DMS53 treated with DMSO at 0.1 percent for 48 hours (cell line): ENCODE results near the gene KRTAP12-4.
"Not testable (repeated sequence)": the region's sequence is repeated elsewhere in the genome, so short reads cannot be mapped to it uniquely, and the experiment has no call there.

ENCODE experiments used
- DNase-seq: peaks from one replicate; lab custom pipeline; 2025; ENCODE audit not compliant: unreplicated experiment; lab: John Stamatoyannopoulos, UW

The KRTAP12-4 gene

DNA sequence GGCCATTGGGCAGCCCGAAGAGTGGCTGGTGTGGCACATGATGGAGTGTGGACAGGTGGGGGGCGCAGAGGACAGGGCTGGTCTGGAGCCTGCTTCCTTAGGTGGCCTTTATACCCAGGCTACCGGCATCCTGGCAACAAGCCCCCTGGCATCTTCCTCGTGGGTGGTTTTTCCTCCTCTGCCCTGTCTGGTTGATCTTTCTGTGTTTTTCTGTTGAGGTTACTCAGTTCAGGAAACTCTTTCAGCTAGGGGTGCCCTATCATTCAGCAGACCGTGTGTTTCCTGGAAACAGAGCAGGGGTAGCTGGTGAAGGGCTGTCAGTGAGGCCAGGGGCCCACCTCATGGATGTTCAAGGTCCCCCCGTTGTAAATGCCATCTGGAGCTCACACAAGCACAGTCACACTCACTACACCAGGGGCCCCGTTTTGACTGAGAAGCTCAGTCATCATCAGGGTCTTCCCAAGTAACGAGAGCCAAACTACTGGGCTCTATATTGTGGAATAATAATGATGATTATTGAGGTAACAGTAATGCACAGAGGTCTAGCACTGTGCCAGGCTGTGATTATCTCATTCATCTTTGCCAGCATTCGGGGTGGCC lies at the start of gene KRTAP12-4:
Gene KRTAP12-4, minus strand, starts transcription at position 84 of the 600 bp plus-strand sequence. Its CDS starts 45 bp downstream, at position 39.
- DNase-seq: no peak

DNA sequence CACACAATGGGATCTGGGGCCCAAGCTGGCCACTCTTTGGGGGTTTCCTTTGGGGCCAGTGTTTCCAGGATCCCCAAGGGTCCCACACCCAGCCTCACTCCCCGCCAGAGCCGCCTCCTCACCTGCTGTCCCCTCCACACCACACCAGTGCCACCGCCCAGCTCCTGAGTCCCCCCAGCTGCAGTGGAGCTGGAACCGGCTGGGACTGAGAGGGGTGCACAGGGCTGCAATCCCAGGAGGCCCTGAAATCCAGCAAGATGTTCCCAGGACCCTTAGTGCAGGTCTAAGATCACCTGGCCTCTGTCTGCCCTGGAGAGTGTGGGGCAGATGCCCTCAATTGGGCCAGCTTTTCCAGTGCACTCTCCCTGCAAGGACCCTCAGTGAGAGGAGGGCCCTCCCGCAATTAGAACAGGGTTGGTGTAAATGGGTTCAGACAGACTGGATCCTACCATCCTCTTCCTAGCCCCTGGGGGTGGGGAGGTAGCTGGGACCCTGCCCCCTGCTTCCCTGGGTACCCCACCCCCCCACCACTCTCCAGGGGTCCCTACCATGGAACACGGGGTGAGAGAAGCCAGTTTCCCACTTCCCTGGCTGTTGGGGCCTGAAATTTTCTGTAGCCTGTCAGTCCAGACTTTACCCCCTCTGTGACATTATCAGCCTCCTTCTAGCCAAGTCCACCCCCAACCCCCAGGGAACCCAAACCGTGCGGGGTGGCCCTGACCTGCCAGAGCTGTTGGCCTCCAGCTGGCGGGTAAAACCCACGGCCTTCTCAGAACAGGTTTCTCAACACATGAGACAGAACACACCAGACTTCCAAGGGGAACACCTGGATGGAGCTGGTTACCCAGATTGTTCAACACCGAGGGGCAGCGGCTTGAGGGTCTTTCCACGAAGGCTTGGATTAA lies 49.5 kb upstream of the KRTAP12-4 start:
- DNase-seq: no peak

DNA sequence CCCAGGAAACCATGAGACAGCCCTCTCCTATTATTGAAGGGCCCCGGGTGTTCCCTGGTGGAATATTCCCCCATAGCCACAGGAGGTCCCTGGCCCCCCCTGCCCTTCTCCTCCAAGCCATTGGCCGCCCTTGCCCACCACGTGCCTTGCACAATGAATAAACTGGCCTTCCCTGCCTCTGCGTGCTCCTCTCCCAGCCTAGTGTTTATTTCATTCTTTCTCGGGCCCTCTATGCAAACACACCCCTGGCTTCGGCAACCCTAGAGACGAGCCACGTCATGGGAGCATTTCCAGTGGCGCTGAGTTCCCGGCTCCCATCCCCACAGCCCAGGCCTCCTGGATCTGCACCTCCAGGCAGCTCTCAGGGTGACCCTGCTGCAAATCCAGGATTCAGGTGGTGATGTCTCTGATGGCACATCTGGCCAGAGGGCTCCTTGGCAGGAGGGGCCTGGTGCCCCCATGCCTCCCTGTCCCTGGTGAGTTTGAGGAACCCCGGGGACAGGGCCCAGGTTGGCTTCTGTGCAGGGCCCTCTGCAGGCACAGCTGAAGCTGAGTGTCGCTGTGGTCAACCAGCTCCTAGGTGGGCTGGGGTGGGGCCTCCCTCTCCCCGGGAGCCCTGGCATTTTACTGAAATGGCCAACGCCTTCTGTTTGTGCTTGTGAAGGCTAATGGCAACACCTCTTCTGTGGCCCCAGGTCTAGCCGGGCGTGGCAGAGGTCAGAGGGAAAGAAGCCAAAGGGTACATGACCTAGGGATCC lies 48.7 kb upstream of the KRTAP12-4 start:
- DNase-seq: no peak

DNA sequence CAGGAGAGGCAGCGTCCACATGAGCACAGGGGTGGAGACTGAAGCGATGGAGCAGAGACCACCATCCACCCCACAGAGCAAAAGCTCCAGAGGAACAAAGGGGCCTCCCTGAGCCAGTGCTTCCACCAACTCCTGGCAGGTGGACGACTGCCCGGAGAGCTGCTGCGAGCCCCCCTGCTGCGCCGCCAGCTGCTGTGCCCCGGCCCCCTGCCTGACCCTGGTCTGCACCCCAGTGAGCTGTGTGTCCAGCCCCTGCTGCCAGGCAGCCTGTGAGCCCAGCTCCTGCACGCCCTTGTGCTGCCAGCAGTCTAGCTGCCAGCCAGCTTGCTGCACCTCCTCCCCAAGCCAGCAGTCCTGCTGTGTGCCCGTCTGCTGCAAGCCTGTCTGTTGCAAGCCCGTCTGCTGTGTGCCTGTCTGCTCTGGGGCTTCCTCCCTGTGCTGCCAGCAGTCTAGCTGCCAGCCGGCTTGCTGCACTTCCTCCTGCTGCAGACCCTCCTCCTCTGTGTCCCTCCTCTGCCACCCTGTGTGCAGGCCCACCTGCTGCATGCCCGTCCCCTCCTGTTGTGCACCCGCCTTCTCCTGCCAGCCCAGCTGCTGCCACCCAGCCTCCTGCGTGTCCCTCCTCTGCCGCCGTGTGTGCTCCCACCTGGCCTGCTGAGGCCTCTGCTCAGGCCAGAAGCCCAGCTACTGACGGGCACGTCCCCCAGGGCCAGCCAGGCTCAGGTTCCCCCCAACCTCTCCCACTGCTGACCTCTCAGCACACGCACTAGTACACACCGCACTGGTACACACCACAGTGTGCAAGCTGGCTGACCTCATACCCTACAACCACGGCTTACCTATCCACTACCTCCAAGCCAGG lies 47.9 kb upstream of the KRTAP12-4 start:
- no peak for DNase-seq

DNA sequence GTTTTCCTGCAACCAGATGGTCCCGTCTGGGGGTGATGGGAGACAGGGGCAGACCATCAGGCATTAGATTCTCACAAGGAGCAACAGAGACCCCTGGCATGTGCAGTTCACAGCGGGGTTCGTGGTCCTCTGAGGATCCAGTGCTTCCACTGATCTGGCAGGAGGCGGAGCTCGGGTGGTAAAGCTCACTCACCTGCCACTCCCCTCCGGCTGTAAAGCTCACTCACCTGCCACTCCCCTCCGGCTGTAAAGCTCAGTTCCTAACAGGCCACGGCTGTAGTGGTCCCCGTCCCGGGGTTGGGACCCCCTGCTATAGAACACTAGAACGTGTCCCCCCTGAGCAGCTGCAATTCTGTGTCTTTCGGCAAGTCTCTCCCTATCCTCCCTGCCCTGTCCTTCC lies 47.1 kb upstream of the KRTAP12-4 start:
- no peak for DNase-seq

DNA sequence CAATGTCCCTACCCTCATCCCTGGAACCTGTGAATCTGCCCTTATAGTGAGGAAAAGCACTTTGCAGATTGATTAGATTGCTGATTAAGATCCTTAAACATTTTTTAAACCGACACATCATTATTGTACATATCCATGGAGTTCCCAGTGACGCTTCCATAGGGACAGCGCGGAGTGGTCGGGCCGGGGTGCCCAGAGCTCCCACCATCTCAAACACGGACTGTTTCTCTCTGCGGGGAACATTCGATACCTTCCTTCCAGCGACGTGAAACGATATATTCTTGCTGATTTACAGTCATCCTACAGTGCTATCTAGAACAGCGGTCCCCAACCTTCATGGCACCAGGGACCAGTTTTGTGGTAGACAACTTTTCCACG lies 46.6 kb upstream of the KRTAP12-4 start:
- no peak for DNase-seq

GRCh38 chr21:44700101-44701022 lies 45.9 kb upstream of the KRTAP12-4 start:
- no peak for DNase-seq

- no peak for DNase-seq
Measured at GRCh38 chr21:44699502-44700001, 45.1 kb upstream of the KRTAP12-4 start.

GRCh38 chr21:44697811-44698734 lies 43.6 kb upstream of the KRTAP12-4 start:
- no peak for DNase-seq

DNA sequence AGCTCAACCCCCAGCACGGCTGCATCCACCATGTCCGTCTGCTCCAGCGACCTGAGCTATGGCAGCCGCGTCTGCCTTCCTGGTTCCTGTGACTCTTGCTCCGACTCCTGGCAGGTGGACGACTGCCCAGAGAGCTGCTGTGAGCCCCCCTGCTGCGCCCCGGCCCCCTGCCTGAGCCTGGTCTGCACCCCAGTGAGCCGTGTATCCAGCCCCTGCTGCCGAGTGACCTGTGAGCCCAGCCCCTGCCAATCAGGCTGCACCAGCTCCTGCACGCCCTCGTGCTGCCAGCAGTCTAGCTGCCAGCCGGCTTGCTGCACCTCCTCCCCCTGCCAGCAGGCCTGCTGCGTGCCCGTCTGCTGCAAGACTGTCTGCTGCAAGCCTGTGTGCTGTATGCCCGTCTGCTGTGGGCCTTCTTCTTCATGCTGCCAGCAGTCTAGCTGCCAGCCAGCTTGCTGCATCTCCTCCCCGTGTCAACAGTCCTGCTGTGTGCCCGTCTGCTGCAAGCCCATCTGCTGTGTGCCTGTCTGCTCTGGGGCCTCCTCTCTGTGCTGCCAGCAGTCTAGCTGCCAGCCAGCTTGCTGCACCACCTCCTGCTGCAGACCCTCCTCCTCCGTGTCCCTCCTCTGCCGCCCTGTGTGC lies 42.8 kb upstream of the KRTAP12-4 start, which contains the start of gene KRTAP10-12:
Gene KRTAP10-12, plus strand, starts transcription at position 1 of the 639 bp plus-strand sequence. Its CDS starts 30 bp downstream, at position 31.
- not testable (repeated sequence) for DNase-seq

- DNase-seq: no peak
Measured at GRCh38 chr21:44696572-44696971, 42.1 kb upstream of the KRTAP12-4 start.

- no peak for DNase-seq
Measured at GRCh38 chr21:44695641-44696040, 41.2 kb upstream of the KRTAP12-4 start.

- DNase-seq: no peak
Measured at GRCh38 chr21:44695184-44695583, 40.7 kb upstream of the KRTAP12-4 start.

- no peak for DNase-seq
Measured at GRCh38 chr21:44694776-44695175, 40.3 kb upstream of the KRTAP12-4 start.

DNA sequence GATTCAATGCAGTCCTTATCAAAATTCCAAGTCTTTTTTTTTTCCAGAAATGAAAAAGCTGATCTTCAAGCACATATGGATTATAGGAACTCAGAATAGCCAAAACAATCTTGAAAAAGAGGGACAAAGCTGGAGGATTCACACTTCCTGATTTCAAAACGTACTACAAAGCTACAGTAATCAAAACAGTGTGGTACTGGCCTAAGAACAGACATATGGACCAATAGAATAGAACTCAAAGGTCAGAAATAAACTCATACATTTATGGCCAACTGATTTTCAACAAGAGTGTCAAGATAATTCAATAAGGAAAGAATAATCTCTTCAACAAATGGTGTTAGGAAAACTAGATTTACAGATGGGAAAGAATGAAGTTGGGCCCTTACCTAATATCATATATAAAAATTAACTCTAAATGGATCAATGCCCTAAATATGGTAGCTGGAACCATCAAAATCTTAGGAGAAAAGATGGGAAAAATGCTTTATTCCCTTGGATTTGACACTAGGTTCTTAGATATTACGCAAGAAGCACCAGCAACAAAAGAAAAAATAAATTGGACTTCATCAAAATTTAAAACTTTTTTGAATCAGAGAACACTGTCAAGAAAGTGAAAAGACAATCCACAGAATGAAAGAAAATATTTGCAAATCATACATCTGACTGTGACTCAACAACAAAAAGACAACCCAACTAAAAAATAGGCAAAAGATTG lies 38.5 kb upstream of the KRTAP12-4 start:
- no peak for DNase-seq

- DNase-seq: no peak
Measured at GRCh38 chr21:44691686-44692085, 37.2 kb upstream of the KRTAP12-4 start.

DNA sequence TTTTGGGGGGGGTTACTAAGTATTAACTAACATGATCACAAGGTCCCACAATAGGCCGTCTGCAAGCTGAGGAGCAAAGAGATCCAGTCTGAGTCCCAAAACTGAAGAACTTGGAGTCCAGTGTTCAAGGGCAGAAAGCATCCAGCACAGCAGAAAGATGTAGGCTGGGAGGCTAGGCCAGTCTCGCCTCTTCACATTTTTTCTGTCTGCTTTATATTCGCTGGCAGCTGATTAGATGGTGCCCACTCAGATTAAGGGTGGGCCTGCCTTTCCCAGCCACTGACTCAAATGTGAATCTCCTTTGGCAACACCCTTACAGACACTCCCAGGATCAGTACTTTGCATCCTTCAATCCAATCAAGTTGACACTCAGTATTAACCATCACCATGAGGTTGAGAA lies 35.3 kb upstream of the KRTAP12-4 start:
- DNase-seq: not testable (repeated sequence)
